ENCODE measurements around the gene GP2. TPM values are rescaled to one million over a fixed set of nuclear protein-coding genes. Genes with fewer than 3 reads are reported as not detected.

Gene GP2
- total and polyA plus RNA-seq, 2 donors (not counting 1 experiment from before 2014, with no cell fraction given), result not detected

- no peaks in the 10 kb centered on the region for H3K27me3 ChIP-seq (ENCODE audit: control insufficient read depth, insufficient read depth, low read length)
- TF ChIP-seq EZH2 (IDR thresholded peaks at IDR 0.05; ENCODE audit: low read length, missing control alignments), result no peak
- TF ChIP-seq CTCF (conservative IDR thresholded peaks at IDR 0.05 in 1 of 2, IDR thresholded peaks at IDR 0.05 in 1 of 2; ENCODE audit: low read depth in 1 of 2, low read length in 2 of 2), result no peak
Measured at GRCh38 chr16:20262248-20262647, 65.1 kb downstream of the GP2 start.

GRCh38 chr16:20260215-20261009, 66.9 kb downstream of the GP2 start:
- Histone ChIP-seq H4K20me1 (ENCODE audit: control insufficient read depth, extremely low read depth, insufficient read depth, low read length) (no peaks in the 10 kb centered on the region), H2AFZ (ENCODE audit: low read length) (no peak overlapping the region), H3K27ac (ENCODE audit: insufficient read depth, low read length) (no peak overlapping the region), H3K9me3 (ENCODE audit: control insufficient read depth, insufficient read depth, low read depth, low read length) (no peaks in the 10 kb centered on the region), H3K4me1 (ENCODE audit: control insufficient read depth, extremely low read depth, insufficient read depth, low read length) (no peaks in the 10 kb centered on the region), H3K9ac (ENCODE audit: insufficient read depth, low read length) (no peak overlapping the region), H3K79me2 (ENCODE audit: control insufficient read depth, insufficient read depth, low read length) (no peaks in the 10 kb centered on the region), H3K4me2 (ENCODE audit: extremely low read depth, insufficient read depth, low read length) (no peak overlapping the region), H3K27me3 (ENCODE audit: control insufficient read depth, insufficient read depth, low read length) (no peaks in the 10 kb centered on the region), H3K4me3 (replicated peaks in 1 of 4; ENCODE audit: control extremely low read depth in 1 of 4, insufficient read depth in 1 of 4, low read depth in 3 of 4, low read length in 4 of 4) (no peak overlapping the region), H3K36me3 (ENCODE audit: control insufficient read depth, insufficient read depth, low read length) (no peaks in the 10 kb centered on the region)
- no peak for TF ChIP-seq CTCF (conservative IDR thresholded peaks at IDR 0.05 in 1 of 2, IDR thresholded peaks at IDR 0.05 in 1 of 2; ENCODE audit: low read depth in 1 of 2, low read length in 2 of 2)
- TF ChIP-seq EZH2 (IDR thresholded peaks at IDR 0.05; ENCODE audit: low read length, missing control alignments), result no peak
- DNase-seq (ENCODE audit: low read depth in 2 of 2), result no peak

More at GRCh38 chr16:20262248-20262647, 65.1 kb downstream of the GP2 start:
- Histone ChIP-seq H3K4me2 (ENCODE audit: extremely low read depth, insufficient read depth, low read length) (no peak overlapping the region), H3K9me3 (ENCODE audit: control insufficient read depth, insufficient read depth, low read depth, low read length) (no peaks in the 10 kb centered on the region), H3K9ac (ENCODE audit: insufficient read depth, low read length) (no peak overlapping the region), H4K20me1 (ENCODE audit: control insufficient read depth, extremely low read depth, insufficient read depth, low read length) (no peaks in the 10 kb centered on the region), H3K79me2 (ENCODE audit: control insufficient read depth, insufficient read depth, low read length) (no peaks in the 10 kb centered on the region), H3K4me3 (replicated peaks in 1 of 4; ENCODE audit: control extremely low read depth in 1 of 4, insufficient read depth in 1 of 4, low read depth in 3 of 4, low read length in 4 of 4) (no peak overlapping the region), H2AFZ (ENCODE audit: low read length) (no peak overlapping the region), H3K27ac (ENCODE audit: insufficient read depth, low read length) (no peak overlapping the region), H3K36me3 (ENCODE audit: control insufficient read depth, insufficient read depth, low read length) (no peaks in the 10 kb centered on the region), H3K4me1 (ENCODE audit: control insufficient read depth, extremely low read depth, insufficient read depth, low read length) (no peaks in the 10 kb centered on the region)
- no peak for DNase-seq (ENCODE audit: low read depth in 2 of 2)

Other genes with a start within 250 kb of the GP2 start
- gene UMOD, start 25.2 kb upstream of the GP2 start, total RNA-seq, result not detected in 2 replicates
- gene UMOD, start 25.2 kb upstream of the GP2 start, polyA plus RNA-seq, result not detected in 2 replicates
- gene PDILT, start 77.2 kb upstream of the GP2 start, total RNA-seq, result not detected in 2 replicates
- gene PDILT, start 77.2 kb upstream of the GP2 start, polyA plus RNA-seq, result not detected in 2 replicates
- gene ACSM5, start 82.0 kb upstream of the GP2 start, total RNA-seq, result not detected in 2 replicates
- gene ACSM5, start 82.0 kb upstream of the GP2 start, polyA plus RNA-seq, result 0.10 TPM in 1 of 2 replicates, not detected in the other
- gene ACSM2A, start 124.0 kb upstream of the GP2 start, total RNA-seq, result not detected in 2 replicates
- gene ACSM2A, start 124.0 kb upstream of the GP2 start, polyA plus RNA-seq, result not detected in 2 replicates
- gene ACSM2B, start 248.9 kb upstream of the GP2 start, total RNA-seq, result not detected in 2 replicates
- not detected in 2 replicates for gene ACSM2B, start 248.9 kb upstream of the GP2 start, polyA plus RNA-seq

Data from fibroblast of lung (primary cell).